GM12874 (cell line): ENCODE results near the gene SEL1L.
A peak's percentile ranks its signal among the peaks of the same experiment; 100 is the strongest.

Experiments
- CTCF ChIP-seq: IDR thresholded peaks from 2 replicates; pipeline ENCODE4 v1.5.1; 2011; ENCODE audit warnings: low read depth, mild to moderate bottlenecking, control low read depth, low read length, moderate library complexity; ENCODE audit not compliant: insufficient read depth

SEL1L gene

GRCh38 chr14:81533536-81534343, at the start of gene SEL1L:
TSS of gene SEL1L (minus strand) at chr14:81533853. CDS start at chr14:81533744, 109 bp downstream.
- no peak for TF ChIP-seq CTCF

- no peak for TF ChIP-seq CTCF
Observed at GRCh38 chr14:81582420-81582819, 48.8 kb upstream of the SEL1L start.

GRCh38 chr14:81579115-81579514, 45.5 kb upstream of the SEL1L start:
- no peak for TF ChIP-seq CTCF

GRCh38 chr14:81571437-81571836, 37.8 kb upstream of the SEL1L start:
- TF ChIP-seq CTCF, result no peak

GRCh38 chr14:81567302-81567701, 33.6 kb upstream of the SEL1L start:
- TF ChIP-seq CTCF, result no peak

GRCh38 chr14:81565441-81566290, 32.0 kb upstream of the SEL1L start:
- TF ChIP-seq CTCF, result peak; percentile 52

DNA sequence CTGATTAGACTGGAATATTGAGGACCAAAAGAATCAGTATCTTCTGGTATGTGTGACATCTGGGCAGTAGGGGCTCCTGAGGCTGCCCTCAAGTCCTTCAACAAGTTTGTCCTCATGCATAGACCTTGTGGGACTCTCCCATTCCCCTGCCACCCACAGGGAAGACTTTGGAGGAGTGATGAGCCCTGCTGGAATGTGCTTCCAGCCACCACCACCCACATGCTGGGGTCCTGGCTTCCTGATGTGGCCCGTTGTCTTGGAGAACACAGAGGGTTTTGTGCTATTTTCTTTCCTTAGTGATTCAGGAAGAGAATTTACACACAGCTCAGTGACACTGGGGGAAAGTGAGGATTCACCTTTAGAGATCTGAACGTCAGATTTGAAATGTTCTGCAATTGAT, 29.2 kb upstream of the SEL1L start:
- no peak for TF ChIP-seq CTCF
